HG03571 (cell line): ENCODE measurements around the gene ITPR1.

Experiments used
- ATAC-seq: cut with Tn5 transposase; IDR thresholded peaks from one replicate; pipeline ENCODE4 v1.9.1; 2021; ENCODE audit not compliant: unreplicated experiment

Gene ITPR1

GRCh38 chr3:4864503-4864902 lies 371.4 kb downstream of the ITPR1 start:
- ATAC-seq: no peak

- ATAC-seq: no peak
Measured at GRCh38 chr3:4865714-4866113, 372.6 kb downstream of the ITPR1 start.

GRCh38 chr3:4866866-4867265 lies 373.7 kb downstream of the ITPR1 start:
- ATAC-seq: no peak

GRCh38 chr3:4877173-4877787 lies 384.1 kb downstream of the ITPR1 start:
- no peak for ATAC-seq

GRCh38 chr3:4880850-4881249 lies 387.7 kb downstream of the ITPR1 start:
- no peak for ATAC-seq

- no peak for ATAC-seq
Measured at GRCh38 chr3:4882548-4882947, 389.4 kb downstream of the ITPR1 start.

GRCh38 chr3:4883011-4883410 lies 389.9 kb downstream of the ITPR1 start:
- ATAC-seq: no peak

GRCh38 chr3:4884888-4885287 lies 391.7 kb downstream of the ITPR1 start:
- ATAC-seq: no peak

- ATAC-seq: no peak
Measured at GRCh38 chr3:4885316-4885715, 392.2 kb downstream of the ITPR1 start.

- ATAC-seq: no peak
Measured at GRCh38 chr3:4886448-4886847, 393.3 kb downstream of the ITPR1 start.

GRCh38 chr3:4887177-4887576 lies 394.0 kb downstream of the ITPR1 start:
- no peak for ATAC-seq

GRCh38 chr3:4888913-4889846 lies 396.0 kb downstream of the ITPR1 start:
- ATAC-seq: peak; percentile 89

- no peak for ATAC-seq
Measured at GRCh38 chr3:4889896-4890295, 396.7 kb downstream of the ITPR1 start.

- no peak for ATAC-seq
Measured at GRCh38 chr3:4894891-4895530, 401.9 kb downstream of the ITPR1 start.

- no peak for ATAC-seq
Measured at GRCh38 chr3:4895838-4896237, 402.7 kb downstream of the ITPR1 start.
